ENCODE data around the gene KIF7. TPM values are rescaled to one million over a fixed set of nuclear protein-coding genes. Genes with fewer than 3 reads are reported as not detected.
A peak's percentile ranks its signal among the peaks of the same experiment; 100 is the strongest.

Gene KIF7
- total RNA-seq (2022) (8.2 TPM in 2 replicates), Bru-seq, nascent RNA (percentile 52 among the genes with signal in this experiment), BruChase-seq, experiment 1, labeled RNA remaining after a 2-hour chase (percentile 53 among the genes with signal in this experiment), BruChase-seq, experiment 2, labeled RNA remaining after a 6-hour chase (percentile 56 among the genes with signal in this experiment)
- long read RNA-seq, partial matches to known transcripts, result 0 of 50 reads
- long read RNA-seq, other reads (novel, unspliced or antisense), result 50 of 50 reads

DNA sequence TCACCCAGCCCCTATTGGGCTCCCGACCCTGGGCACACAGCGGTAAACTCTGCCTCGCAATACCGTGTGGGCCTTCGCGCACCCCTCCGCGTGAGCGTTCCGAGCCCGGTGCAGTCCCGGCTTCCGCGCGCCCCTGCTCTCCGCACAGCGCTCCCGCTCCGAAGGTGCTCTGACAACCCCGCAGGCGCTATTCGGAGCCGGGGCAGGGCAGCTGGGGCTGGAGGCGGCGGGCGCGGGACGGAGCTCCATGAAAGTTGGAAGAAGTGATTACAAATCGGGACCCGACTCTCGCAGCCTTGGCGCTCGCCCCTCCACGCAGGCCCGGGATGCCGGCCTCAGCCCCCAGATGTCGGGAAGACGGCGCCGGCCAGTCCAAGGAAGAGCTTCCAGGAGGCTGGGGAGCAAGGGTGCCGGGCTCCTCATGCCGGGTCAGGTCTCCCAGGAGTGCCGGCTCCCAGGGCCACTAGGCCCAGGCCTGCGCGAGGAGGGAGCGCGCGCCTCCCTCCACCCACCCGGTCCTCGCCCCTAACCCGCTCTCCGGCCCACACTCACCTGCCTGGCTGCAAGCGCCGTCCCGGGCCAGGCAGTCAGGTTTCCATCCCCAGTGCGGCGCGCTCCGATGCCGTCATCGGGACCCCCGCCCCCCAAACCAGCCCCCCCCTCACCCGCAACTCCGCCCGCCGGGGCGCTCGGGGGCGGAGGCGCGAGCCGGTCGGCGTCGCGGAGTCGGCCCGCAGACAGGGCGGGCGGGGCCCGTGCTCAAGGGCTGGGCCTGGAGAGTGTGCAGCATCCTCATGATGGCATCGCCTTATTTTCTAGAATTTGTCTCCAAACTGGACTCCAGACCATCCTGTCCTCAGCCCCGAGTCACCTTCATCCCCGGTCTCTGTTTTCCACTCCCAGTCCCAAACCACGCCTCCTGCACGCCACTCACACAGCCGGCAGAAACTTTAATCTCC lies at the start of gene KIF7:
KIF7 (minus strand) TSS at position 621 of the 959 bp plus-strand sequence. CDS start 2,537 bp downstream, outside the sequence.
- H3K4me1 Mint-ChIP-seq (ENCODE audit: low read depth, unreplicated experiment), result peaks cover 7% of the 10 kb centered on the region
- Histone ChIP-seq H3K36me3 (ENCODE audit: control insufficient read depth, insufficient read depth, low read length) (no peaks in the 10 kb centered on the region), H3K27me3 (replicated peaks; ENCODE audit: control insufficient read depth, insufficient read depth, low read length) (no peaks in the 10 kb centered on the region), H3K4me1 (peaks cover 4% of the 10 kb centered on the region), H3K4me3 (ENCODE audit: low read depth, low read length) (peak within 1 kb of the TSS; percentile 79), H3K9me3 (no peaks in the 10 kb centered on the region)
- DNase-seq, result peak in 1 of 2 experiments; percentile 67
- peak within 1 kb of the TSS; percentile 45 for H3K27ac Mint-ChIP-seq (ENCODE audit: unreplicated experiment)
- H3K36me3 Mint-ChIP-seq (ENCODE audit: insufficient read depth, unreplicated experiment), result no peaks in the 10 kb centered on the region
- TSS peak; percentile 38 for BruUV-seq (replicated peaks)
- POLR2A ChIA-PET, result interaction anchor here (0.6 kb wide), 1 partner anchor 80 kb away, joined by 3 read pairs; the partner anchor contains the start of gene TICRR
- intact Hi-C loops (cut with micrococcal nuclease; ENCODE audit: unreplicated experiment), result loop anchor here (5.0 kb wide), 1 partner anchor 37 kb away; the partner anchor contains the start of genes PEX11A and WDR93
- H3K4me3 Mint-ChIP-seq (ENCODE audit: unreplicated experiment), result peak within 1 kb of the TSS; percentile 90
- CTCF ChIA-PET, result no interaction called here
- no peak for TF ChIP-seq CTCF (IDR thresholded peaks at IDR 0.05; ENCODE audit: insufficient read depth in 1 of 2, low read depth in 1 of 2, low read length in 1 of 2, severe bottlenecking in 1 of 2, unreplicated experiment in 1 of 2)
- H3K27me3 Mint-ChIP-seq (ENCODE audit: insufficient read depth, unreplicated experiment), result peaks cover 3% of the 10 kb centered on the region
- H3K9me3 Mint-ChIP-seq (ENCODE audit: unreplicated experiment), result no peaks in the 10 kb centered on the region

- POLR2A ChIA-PET, result no interaction called here
- no peaks in the 10 kb centered on the region for H3K4me1 Mint-ChIP-seq (ENCODE audit: low read depth, unreplicated experiment)
- CTCF ChIA-PET, result no interaction called here
- no peaks in the 10 kb centered on the region for H3K27me3 ChIP-seq (replicated peaks; ENCODE audit: control insufficient read depth, insufficient read depth, low read length)
- no peaks in the 10 kb centered on the region for H3K4me1 ChIP-seq
- no peaks in the 10 kb centered on the region for H3K9me3 ChIP-seq
- H3K27ac Mint-ChIP-seq (ENCODE audit: unreplicated experiment), result no peak overlapping the region
- no peaks in the 10 kb centered on the region for H3K36me3 Mint-ChIP-seq (ENCODE audit: insufficient read depth, unreplicated experiment)
- no peak overlapping the region for H3K4me3 ChIP-seq (ENCODE audit: low read depth, low read length)
- H3K4me3 Mint-ChIP-seq (ENCODE audit: unreplicated experiment), result no peak overlapping the region
- peaks cover 18% of the 10 kb centered on the region for H3K27me3 Mint-ChIP-seq (ENCODE audit: insufficient read depth, unreplicated experiment)
- BruUV-seq (replicated peaks), result no TSS peak
- TF ChIP-seq CTCF (IDR thresholded peaks at IDR 0.05; ENCODE audit: insufficient read depth in 1 of 2, low read depth in 1 of 2, low read length in 1 of 2, severe bottlenecking in 1 of 2, unreplicated experiment in 1 of 2), result no peak
- no peaks in the 10 kb centered on the region for H3K9me3 Mint-ChIP-seq (ENCODE audit: unreplicated experiment)
- H3K36me3 ChIP-seq (ENCODE audit: control insufficient read depth, insufficient read depth, low read length), result no peaks in the 10 kb centered on the region
- DNase-seq, result no peak
- intact Hi-C loops (cut with micrococcal nuclease; ENCODE audit: unreplicated experiment), result no loop called here
These were observed 49.1 kb upstream of the KIF7 start for GRCh38 chr15:89704411-89704810.

DNA sequence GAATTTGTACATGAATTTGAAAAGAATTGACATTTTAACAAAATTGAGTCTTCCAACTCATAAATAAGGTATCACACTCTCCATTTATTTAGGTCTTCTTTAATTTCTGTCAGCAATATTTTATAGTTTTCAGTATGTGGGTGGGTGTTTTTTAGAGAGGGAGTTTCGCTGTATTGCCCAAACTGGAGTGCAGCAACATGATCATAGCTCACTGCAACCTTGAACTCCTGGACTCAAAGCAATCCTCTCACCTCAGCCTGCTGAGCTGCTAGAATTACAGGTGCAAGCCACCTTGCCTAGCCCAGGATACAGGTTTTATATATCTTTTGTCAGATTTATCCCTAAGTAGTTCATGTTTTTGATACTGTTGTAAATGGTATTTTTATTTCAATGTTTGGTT lies 39.9 kb upstream of the KIF7 start:
- no peaks in the 10 kb centered on the region for H3K4me1 ChIP-seq
- no TSS peak for BruUV-seq (replicated peaks)
- no peak for TF ChIP-seq CTCF (IDR thresholded peaks at IDR 0.05; ENCODE audit: insufficient read depth in 1 of 2, low read depth in 1 of 2, low read length in 1 of 2, severe bottlenecking in 1 of 2, unreplicated experiment in 1 of 2)
- intact Hi-C loops (cut with micrococcal nuclease; ENCODE audit: unreplicated experiment), result no loop called here
- Mint-ChIP-seq H3K27me3 (ENCODE audit: insufficient read depth, unreplicated experiment) (no peaks in the 10 kb centered on the region), H3K4me3 (ENCODE audit: unreplicated experiment) (no peak overlapping the region), H3K4me1 (ENCODE audit: low read depth, unreplicated experiment) (no peaks in the 10 kb centered on the region), H3K9me3 (ENCODE audit: unreplicated experiment) (no peaks in the 10 kb centered on the region), H3K36me3 (ENCODE audit: insufficient read depth, unreplicated experiment) (no peaks in the 10 kb centered on the region), H3K27ac (ENCODE audit: unreplicated experiment) (no peak overlapping the region)
- H3K4me3 ChIP-seq (ENCODE audit: low read depth, low read length), result no peak overlapping the region
- POLR2A ChIA-PET, result no interaction called here
- H3K9me3 ChIP-seq, result no peaks in the 10 kb centered on the region
- CTCF ChIA-PET, result interaction anchor here (0.6 kb wide), 1 partner anchor 216 kb away, joined by 3 read pairs; no protein-coding TSS in a partner anchor
- DNase-seq, result no peak
- H3K36me3 ChIP-seq (ENCODE audit: control insufficient read depth, insufficient read depth, low read length), result no peaks in the 10 kb centered on the region
- no peaks in the 10 kb centered on the region for H3K27me3 ChIP-seq (replicated peaks; ENCODE audit: control insufficient read depth, insufficient read depth, low read length)

All from Caco-2 (cell line).